ENCODE data around the gene ZXDC.

The ZXDC gene

DNA sequence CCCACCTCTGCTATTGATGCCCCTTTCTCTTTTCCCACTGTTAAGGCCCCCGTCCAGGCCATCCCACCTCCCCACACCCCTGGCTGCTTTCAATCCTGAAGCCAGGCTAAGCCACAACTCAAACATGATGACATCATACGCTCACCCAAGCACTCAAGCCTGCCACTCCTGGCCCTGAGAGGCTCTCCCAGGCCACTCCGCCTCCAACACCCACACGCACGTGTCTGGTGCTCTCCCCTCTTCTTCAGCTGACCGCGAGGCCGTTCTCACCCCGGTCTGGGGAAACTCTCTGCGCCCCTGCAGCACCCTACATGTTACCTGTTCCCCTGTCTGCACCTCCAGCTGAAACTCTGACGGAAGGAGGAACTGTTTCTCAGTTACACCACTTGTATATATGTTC is 6.2 kb downstream of the ZXDC start:
- DNase-seq, result no peak

DNA sequence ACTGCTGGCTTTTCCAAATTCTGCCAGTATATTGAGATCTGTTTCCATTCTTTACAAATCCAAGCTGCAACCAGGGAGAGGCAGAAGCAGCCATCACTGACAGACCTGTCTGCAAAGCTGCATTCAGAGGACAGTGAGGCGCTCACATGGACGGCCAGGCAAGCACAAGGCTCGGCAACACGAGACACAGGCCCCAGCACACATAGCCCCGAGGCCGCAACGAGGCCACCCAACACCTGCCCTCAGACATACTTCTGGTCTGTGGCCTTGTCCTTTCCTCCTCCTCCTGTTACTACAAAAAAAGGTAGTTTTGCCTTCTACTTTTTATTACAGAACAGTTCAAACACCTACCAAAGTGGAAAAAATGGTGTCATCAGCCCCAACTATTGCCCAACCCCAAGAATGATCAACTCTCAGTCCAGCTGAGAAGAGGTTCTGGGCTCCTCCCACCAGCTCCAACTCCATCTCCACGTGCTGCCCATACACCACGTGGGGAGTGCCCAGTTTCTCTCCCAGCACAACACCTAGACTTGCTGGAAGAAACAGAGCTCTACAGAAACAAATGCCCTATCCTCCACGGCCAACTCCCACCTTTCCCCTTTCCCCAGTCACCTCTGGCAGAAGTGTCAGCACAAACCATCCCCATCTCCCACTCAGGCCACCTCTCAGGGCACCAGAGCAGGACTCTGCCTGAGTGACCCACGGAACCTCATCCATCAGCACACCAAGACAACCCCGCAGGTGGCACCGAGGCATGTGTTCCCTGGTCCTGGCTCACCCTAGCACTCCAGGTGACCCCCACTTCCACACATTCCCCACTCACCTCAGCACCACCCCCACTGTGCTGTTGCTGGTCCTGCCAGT is 7.4 kb downstream of the ZXDC start:
- no peak for DNase-seq

DNA sequence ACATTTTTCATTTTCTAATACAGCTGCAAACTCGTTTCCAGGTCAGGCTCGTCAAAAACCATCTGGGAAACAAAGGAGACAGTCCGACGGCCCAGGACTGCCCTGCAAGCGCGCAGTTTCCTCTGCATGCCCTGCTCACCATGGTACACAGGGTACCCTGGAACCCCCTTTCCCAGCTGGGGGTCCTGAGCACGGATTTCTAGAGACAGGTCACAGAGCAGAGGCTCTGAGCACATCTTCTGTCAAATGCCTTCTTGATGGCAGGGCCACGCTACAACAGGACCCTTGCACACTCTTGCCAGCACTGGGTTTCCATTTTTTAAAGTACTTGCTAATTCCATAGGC is 8.1 kb downstream of the ZXDC start:
- DNase-seq, result no peak

DNA sequence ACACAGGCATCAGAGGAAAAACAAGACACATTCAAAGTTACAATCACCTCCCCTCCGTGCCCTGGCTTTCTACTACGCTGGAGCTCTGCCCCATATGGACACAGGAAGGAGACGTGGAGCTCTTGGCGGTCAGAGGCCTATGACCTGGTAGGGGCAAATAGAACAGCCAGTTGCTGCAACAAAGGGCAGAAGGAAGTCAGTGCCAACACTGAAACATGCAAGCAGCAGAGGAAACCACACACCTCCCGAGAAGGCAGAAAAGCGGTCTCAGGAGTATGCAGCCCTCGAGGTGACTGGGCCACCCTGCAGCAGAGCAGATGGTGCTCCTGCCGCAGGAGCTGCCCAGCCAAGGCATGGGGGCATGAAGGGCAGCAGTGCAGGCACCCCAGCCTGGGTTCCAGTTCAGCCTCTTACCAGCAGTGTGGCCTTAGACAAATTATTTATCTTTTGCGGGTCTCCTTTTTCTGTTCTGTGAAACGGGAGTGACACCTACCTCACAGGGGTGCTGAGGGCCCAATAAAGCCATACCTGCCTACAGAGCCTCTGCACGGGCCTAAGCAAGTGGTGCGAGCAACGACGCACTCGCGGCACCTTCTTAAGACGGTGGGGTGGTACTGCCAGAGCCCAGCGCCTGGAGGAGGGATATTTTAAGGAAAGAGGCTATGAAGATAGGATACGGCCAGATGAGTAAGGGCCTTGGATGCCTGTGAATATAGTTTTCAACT is 8.6 kb downstream of the ZXDC start:
- no peak for DNase-seq

DNA sequence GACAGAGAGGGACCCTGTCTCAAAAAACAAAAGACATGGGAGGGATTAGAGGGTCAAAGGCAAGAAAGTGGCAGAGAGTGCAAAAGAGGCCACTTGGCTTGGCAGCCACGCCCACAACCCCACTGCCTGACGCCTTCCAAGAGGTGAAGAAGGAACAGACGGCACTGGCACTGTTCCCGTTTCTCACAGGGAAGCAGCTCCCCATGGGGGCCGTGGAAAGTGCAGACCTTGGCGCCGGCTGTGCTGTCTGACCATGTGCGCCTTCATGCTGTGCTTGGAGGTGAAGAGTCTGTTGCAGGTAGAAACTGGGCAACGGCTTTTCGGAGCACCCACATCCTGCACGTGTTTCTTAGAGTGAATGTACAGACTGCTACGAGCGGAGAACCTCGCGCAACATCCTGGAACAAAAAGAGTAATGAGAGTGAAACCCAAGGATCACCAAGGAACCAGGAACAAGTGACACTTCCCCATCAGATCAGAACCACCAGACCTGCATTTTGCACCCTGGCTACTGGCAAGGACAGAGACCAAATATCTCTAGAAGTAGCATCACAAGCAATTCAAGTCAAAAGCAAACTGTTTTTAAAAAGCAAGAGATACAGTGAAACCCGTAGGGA is 9.7 kb downstream of the ZXDC start:
- DNase-seq, result no peak

DNA sequence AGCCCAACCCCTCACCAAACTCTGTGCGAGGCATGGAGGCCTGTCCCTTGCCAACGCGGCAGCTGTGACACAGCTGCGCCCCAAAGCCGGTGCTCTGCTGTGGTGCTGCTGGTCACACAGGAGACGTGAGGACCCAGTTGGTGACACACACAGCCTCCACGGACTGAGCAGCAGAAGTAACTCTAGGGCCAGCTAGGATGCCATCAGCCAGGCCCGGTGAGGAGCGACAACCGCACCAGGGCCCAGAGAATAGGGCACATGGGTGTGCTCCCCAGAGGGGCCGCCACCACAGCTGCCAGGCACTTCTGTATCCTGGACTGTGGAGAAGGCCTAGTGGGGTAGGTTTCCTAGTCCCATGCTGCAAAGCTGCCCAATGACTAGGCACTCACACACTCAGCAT is 10.7 kb downstream of the ZXDC start:
- no peak for DNase-seq

DNA sequence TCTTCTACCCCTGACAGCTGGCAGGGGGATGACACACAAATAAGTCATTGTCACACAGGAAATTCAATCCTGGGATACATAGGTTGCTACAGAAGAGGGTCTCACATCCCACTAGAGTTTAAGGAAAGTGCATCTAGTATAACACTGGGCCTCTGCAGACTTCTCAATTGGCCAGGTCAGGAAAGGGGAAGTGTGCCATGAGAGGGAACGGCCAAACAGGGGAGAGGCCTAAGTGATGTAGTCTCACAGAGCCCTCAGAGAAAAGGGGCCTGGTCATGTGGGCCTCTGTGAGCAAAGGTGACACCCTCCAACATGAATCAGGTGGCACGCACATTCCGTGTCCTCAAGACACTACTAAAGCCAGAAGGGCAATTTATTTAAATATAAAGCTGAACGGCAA is 11.2 kb downstream of the ZXDC start:
- no peak for DNase-seq

DNA sequence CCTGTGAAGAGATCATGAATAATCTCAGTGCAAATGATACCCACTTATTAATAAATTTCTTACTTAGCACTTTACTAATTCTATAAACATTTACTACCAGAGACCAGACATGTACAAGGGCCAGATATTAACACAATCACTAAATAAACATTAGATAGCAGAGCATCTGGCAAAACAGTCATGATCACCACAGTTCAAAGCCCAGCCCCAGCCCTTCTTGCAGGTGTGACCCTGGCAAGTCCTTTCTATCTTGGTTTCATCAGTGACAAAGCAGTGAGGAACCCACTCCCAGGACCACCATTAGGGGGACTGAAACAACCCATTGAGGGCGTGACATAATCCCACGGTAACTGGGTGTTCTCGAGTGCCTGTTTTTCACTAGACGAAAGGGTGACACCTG is 11.6 kb downstream of the ZXDC start:
- DNase-seq, result no peak

DNA sequence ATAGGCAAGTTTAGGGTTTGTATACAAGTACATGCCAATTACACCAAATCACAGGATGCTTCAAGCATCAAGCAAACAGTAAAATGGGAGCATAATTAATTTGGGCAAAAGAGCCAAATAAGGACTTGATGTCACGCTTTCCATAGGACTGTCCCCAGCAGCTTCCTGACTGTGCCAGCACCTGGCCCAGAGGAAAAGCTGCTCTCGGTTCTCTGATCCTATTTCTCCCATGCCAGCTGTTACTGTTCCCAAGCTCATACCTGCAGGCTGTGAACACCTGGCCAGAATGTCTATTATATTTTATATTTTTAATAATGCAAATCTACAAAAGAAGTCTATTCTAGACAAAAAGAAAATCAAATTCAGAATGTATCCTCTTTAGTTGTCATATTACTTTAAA is 12.2 kb downstream of the ZXDC start:
- no peak for DNase-seq

DNA sequence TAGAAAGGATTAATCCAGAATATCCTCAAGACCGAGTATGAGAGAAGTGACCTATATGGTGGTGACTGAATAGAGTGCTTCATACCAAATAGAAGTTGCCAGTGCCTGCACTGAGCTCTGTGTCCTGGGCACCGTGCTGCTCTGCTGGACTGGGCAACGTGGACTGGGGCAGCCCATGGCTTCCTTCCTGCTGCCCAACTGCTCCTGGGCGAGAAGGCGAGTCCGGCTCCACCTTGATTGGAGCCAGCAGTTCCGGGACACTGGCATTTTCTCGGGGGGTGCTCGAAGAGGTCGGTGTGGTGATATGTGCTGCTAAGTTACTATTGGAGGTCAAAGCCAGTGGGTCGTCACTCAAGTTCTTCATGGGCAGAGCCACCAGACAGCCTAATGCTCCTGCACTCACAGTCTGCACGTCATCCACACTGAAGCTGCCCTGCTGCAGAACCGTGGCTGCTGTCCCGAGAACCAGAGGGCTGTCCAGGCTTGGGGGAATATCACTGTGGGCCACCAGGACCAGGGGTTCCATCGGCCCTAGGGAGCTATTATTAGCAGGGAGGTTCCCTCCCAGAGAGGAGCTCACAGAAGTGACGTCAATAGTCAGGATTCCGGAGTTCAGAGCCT is 14.1 kb downstream of the ZXDC start:
- no peak for DNase-seq

DNA sequence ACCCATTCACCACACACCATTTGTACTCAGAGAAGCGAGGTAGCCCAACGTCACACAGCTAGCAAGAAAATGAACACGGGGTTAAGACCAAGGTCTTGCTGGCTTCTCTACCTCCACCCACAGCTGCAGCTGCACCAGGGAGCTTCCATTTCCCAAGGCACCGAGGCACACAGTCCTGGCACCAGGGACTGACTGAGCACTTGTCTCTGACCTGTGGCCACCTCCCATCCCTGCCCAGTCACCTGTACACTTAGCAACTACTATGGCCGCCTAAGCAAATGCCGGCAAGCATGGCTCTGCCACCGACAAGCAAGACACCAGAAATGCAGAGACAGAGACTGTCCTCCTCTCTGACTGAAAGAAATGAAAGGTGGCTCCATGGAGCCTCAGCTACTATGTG is 15.3 kb downstream of the ZXDC start:
- no peak for DNase-seq

DNA sequence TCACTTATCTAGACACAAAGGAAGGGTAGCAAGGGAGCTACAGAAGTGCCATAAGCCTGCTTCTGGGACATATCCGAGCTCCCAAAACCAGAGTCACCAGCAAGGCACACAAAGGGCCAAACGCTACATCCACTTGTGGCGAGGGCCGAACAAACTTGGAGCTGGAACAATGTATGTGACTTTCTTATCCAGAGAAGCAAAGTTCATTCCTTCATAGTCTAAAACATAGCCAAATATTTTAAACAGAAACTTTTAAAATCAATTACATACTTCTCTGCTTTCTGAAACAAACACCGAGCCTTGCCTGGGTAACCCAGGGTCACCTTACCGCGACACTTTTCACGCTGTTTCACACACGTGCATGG is 15.9 kb downstream of the ZXDC start:
- DNase-seq, result no peak

DNA sequence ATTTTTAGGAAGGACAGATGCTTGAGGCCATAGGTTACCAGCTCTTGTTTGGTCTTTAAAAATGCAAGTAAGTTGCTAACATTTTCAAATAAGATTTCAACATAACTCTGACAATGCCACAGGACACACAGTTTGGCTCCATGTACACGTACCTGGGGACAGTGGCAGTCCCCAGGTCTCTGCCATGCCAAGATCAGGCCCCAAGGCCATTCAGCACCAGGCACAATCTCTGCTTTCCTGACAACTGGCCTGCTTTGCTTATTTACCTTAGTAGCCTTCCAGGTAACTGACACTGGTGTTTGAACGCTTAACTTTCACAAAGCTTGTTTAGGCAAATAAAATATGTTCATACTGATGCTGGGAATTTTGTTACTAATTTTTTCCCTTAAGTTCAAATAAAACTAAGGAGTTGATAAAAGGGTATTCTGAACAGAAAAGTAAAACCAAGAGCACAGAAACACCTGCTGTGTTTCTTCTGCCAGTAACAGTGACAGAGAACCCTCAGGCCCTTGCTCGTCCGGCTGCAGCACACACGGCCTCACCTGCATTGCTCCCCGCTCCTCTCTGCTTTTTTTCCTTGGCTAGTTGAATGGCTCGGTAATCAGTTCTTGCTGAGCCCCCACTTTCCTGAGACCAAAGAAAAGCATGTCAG is 16.5 kb downstream of the ZXDC start:
- DNase-seq, result no peak

DNA sequence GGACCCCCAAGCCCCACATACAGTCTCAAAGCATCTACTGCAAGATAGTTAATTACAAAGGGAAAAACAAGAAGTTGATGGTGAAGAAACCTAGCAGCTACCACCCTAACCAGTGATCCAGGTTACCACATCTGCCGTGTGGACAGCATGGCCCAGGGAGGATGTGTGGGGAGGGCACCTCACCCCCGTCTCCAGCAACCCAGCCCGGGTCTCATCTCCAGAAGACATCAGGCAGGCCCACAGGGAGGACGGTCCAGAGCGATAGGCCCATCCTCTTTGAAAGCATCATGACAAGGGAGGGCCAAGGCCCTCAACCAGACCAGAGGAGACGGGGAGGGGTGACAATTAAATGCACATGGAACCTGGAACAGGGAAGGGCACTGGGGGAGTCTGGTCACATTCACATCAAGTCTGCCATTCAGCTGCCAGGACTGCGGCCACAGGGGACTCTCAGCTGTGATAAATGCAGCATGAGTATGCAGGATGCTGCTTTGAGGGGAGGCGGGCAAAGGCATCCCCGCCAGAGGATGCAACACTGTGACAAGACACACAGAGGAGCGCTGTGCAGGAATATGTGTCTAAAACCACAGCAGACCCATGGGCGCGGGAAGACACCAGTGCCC is 18.8 kb downstream of the ZXDC start:
- no peak for DNase-seq

DNA sequence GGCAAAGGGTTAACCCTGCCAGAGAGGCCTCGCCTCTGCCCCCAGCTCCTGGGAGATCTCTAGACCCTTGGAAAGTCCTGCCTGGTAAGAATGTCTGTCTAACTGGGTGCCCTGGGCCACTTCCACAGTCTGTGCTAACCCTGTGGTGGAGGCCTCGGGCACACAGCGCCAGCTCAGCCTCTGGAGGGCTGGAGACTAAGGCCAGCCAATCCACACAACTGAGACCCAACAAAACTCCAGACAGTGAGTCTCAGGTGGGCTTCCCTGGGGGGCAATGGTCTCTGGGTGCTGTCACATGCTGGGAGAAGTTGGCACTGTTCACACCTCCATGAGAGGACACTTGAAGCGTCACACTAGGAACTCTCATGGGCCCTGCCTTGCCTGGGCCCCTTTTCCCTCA is 19.5 kb downstream of the ZXDC start:
- no peak for DNase-seq

DNA sequence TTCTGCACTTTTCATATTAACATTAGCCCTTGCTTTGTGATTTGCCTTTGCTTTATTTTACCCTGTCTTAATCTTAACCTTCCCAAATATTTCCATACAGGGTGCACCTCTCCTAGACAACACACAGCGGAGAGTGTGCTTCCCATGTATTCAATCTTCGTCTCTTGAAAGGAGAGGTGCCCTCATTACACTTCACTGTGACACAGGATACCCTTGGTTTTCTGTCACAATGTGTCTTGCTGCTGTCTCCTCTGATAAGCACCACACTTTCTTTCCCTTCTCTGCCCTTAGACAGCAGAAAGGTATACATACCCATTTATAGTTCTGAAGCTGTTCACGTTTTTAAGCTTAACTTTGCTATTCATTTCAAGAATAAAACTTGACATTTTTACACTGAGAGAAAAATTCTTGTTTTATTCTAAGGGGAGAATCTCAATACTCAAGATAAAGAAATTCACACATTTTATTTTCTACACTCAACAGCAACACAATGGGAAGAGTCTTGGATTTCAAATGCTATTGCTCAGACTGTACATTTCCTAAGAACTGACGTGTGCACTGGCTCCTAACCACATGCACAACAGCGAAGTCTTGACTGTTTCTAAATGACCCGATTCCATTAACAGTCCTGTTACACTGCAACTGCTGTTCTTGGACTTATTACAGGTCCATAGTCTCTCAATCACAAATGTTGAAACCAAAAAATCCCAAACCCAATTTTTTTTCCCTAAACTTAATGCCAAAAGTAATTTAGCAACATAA is 21.1 kb downstream of the ZXDC start:
- DNase-seq, result no peak

DNA sequence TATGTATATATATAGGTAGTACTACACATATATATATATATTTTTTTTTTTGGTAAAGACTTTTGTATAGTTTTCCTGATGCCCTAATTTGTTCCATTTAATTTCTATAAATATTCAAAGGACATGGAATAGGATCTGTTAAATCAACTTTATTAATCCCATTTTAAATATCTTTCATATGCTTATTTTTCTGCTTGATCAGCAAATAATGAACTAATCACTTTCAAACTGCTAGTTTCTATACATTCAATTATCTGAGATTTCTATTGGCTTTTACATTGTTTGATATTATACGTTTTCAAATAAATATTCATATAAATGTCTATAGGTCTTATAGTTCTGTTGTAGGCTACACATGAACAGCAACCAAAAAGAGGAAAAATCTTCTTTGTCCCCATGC is 21.7 kb downstream of the ZXDC start:
- no peak for DNase-seq

DNA sequence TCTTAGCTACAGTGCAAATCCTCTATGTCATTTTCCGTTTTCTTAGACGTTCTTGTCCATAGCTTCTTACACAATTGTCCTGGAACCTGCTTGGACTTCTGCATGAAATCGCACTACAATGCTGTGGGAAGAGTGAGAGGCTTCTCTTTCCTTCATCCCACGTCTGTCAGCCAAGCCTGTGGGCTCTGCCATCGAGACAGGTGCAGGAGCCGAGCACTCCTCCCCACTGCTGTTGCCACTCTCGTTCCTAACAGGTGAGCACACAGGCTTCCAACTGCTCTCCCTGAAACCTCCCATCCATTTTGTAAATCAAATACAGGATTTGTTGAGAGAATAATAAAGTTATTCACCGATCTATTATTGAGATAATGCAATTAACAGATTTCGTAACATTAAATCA is 23.5 kb downstream of the ZXDC start:
- DNase-seq, result no peak

DNA sequence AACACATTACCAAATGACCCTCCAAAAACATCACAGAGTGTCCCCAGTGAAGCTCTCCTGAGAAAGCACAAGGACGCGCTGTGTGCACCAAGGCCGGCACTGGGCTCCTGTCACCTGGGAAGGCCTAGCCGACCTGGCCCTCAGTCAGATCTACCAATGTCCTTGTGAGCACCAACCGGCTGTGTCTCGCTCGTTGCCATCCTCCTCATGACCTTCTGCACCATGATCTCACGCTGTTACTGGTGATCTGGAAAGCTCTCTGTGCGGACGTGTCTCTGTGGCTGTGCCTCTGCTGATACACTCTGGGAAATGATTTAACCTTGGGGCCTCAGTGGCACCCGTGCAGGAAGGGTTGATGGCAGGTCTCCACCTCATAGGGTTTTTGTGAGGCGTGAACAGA is 24.2 kb downstream of the ZXDC start:
- no peak for DNase-seq

DNA sequence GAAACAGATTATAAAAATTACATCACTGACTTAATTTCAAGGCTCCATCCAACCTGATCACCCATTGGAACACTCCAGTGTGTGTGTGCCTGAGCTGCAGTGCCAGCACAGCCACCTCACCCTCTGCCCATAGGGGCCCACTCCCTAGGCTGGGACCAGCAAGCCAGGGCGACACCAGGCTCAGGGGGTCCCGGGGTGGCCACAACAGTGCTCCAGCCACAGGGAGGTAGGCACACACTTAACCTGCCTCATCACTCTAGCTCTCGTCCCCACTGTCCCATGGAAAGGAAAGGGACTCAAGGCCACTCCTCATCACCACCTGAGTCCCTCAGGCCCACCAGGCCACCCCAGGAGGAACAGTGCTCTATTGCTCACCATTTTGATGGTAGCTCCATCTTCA is 24.9 kb downstream of the ZXDC start:
- DNase-seq, result no peak

DNA sequence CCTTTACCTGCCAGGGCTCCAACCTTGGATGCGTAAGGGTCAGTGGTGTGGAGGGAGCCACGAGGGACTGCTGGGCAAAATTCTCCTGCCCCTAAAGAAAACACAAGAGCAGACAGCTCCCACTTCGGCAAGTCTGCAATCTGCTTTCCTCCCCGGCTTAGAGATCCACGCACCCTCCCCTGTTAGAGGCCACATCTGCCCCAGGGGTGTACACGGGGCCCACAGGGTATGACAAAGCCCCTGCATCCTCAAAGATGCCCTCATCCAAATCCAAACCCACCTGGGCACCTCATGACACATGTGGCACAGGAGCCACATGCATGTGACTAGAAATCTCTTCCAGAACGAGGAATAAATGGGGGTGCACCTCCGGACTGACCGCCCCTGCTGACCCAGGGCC is 25.5 kb downstream of the ZXDC start:
- DNase-seq, result no peak

DNA sequence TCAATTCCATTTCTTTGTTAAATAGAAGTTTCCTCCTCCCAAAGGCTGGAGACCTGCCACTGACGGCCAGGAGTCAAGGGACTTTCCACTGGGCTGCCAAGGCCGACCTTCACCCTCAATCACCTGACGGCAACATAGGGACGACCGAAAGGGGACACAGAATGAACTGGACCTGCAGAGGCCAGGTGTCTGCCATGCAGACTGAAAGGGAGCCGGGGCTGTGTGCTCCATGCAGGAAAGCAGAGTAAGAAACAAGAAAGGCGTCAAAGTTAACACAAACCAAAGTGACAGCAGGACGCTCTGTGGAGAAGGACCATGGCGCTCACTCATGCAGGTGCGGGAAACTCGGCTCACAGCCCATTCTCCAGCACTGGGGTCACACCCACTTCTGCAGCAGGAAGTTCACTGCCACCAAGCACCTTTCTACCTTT is 26.1 kb downstream of the ZXDC start:
- no peak for DNase-seq

Data from activated CD4-positive, alpha-beta T cell treated with anti-CD3 and anti-CD28 coated beads, Interleukin-2, amount 50 U/mL, for 4 hours (primary cell).